GM19467 (cell line): ENCODE measurements around the gene SCYGR5.
"Not testable (repeated sequence)": the region's sequence is repeated elsewhere in the genome, so short reads cannot be mapped to it uniquely, and the experiment has no call there.

ENCODE experiments used
- ATAC-seq: cut with Tn5 transposase; IDR thresholded peaks from one replicate; pipeline ENCODE4 v1.9.1; 2021; ENCODE audit warnings: mild to moderate bottlenecking, moderate library complexity; ENCODE audit not compliant: unreplicated experiment

Gene SCYGR5

GRCh38 chr2:227671170-227671905 lies 4.7 kb downstream of the SCYGR5 start:
- ATAC-seq: no peak

DNA sequence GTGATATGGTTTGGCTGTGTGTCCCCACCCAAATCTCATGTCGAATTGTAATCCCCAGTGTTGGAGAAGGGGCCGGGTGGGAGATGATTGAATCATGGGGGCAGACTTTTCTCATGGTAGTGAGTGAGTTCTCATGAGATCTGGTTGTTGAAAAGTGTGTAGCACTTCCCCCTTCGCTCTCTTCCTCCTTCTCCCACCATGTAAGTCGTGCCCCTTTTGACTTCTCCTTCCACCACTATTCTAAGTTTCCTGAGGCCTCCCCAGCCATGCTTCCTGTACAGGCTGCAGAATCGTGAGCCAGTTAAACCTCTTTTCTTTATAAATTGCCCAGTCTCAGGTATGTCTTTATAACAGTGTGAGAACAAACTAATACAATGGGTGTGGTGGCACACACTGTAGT lies 7.0 kb downstream of the SCYGR5 start:
- not testable (repeated sequence) for ATAC-seq

- ATAC-seq: no peak
These were observed 7.9 kb downstream of the SCYGR5 start for GRCh38 chr2:227674485-227674884.

DNA sequence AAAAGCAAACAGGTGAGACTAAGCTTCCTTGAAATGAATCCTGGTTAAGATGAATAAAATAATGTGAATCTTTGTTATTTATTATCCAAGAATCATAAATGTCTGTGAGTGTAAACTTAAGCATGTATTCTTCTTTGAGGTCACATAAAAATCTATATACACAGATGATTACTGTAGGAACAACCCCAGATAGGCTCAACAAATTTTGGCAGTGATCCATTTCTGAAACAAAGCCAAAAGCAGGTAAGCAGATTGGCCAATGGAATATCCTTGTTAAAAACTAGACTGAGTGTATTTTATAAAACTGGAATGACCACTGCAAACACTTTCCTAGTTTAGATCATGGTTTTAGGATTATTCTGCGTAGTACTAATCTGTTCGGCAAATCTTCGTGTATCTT lies 11.3 kb downstream of the SCYGR5 start:
- ATAC-seq: no peak

DNA sequence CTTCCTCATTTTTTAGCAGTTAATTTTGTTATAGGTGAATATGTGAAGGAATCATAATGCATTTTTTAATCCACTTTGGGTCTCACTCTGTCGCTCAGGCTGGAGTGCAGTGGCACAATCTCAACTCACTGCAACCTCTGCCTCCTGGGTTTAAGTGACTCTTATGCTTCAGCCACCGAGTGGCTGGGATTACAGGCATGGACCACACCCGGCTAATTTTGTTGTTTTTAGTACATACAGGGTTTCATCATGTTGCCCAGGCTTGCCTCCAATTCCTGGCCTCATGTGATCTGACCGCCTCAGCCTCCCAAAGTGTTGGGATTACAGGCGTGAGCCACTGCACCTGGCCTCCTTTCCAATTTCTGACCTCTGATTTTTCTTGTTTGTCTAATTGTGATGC lies 17.7 kb downstream of the SCYGR5 start:
- no peak for ATAC-seq

DNA sequence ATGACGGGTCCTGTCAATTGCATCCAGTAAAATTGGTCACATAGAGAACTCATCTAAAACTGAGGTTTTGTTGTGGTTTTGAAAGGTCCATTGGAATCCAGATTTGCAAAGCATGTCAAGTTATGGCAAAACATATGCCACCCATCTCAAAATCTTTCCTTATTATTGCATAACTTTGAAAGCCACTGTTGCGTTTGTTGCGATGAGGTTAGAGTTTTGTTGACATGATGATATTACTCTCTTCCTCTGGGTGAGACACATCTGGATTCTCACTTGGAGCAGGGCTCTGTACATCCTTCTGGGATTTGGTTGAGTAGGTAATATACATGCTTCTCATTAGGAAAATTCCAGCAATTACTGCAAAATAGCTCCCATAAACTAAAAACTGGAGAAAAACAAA lies 20.6 kb downstream of the SCYGR5 start:
- ATAC-seq: no peak

DNA sequence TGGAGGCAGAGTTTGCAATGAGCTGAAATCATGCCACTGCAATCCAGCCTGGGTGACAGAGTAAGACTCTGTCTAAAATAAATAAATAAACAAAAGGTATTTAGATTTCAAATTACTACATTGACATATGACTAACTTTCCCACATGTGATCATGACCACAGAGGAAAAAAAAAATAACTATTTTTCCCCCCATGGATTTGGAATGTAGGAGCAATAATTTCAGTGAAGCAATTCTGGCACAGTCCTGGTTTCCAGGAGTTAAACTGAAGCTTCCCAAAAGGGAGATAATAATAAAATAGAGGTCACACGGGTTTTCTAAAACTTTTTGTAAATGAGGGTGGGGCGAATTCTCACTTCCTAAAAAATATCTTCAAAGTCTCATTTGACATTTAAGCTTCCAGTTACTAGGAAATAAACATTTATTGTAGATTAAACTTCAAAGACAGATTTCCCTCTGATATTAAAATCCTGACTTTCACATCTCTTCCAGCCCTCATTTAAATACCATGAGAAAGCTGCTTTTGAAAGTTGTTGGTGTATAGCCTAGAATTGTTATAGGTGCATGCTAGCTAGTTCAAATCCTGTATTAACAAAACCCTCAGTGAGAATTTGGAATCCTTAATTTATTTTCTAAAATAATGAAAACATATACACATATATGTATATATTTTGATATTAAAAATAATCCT lies 30.5 kb downstream of the SCYGR5 start:
- no peak for ATAC-seq

DNA sequence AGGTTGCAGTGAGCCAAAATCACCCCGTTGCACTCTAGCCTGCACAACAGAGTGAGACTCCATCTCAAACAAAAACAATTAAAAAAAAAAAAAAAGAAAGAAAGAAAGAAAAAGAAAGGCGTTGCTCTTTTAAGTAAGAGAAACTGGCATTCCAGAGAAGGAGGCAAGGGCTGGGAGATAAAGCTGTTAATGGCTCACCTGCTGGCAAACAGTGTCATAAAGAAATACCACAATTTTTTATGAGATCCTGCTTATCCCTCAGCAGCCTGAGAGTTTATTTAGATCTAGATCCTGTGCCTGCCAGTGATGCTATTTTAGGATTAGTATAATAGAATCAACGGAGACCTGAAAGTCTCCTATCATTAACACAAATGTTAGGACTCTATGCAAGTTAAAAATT lies 35.0 kb downstream of the SCYGR5 start:
- no peak for ATAC-seq

DNA sequence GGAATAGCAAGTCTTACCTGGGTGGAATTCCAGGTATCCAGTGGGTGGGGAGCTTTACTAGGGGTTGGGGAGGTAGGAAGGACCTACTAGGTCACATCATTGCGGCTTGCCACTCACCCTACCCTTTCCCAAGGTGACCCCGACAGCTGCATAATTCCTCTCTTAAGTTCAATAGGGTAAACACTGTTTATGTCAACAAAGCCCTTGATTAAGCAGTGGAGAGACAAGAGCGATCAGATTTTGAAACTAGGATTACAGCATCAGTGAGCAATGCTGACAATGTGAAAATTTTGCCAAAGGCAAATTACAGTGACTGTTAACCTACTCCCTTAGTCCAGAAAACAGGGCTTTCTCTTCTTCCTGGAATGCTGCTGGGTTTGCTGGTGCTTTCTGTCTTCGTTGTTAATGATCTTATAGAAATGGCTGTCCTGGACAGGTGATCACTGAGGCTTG lies 36.7 kb downstream of the SCYGR5 start:
- ATAC-seq: no peak

GRCh38 chr2:227703961-227704360 lies 37.4 kb downstream of the SCYGR5 start:
- no peak for ATAC-seq

GRCh38 chr2:227706859-227707258 lies 40.3 kb downstream of the SCYGR5 start:
- ATAC-seq: no peak

DNA sequence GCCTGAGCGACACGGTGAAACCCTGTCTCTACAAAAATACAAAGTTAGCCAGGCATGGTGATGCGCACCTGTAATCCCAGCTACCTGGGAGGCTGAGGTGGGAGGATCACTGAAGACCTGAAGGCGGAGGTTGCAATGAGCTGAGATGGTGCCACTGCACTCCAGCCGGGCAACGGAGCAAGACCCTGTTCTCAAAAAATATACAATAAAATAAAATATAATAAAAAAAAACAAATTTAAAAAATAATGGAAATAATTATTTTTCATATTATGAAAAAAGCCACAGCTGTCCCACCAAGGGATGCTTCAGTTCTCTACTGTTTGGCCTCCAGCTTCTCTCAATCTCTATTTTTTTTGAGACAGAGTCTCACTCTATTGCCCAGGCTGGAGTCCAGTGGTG lies 40.8 kb downstream of the SCYGR5 start:
- no peak for ATAC-seq

DNA sequence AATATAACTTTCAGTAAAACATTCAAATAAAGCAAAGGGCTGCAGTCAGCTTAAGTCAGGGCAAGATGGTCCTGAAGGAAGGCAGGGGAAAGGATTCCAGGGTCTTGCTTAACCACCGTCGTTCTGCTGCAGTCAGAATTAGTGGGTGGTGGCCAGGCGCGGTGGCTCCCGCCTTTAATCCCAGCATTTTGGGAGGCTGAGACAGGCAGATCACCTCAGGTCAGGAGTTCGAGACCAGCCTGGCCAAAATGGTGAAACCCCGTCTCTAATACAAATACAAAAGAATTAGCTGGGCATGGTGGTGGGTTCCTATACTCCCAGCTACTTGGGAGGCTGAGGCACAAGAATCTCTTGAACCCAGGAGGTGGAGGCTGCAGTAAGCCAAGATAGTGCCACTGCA lies 44.4 kb downstream of the SCYGR5 start:
- no peak for ATAC-seq

DNA sequence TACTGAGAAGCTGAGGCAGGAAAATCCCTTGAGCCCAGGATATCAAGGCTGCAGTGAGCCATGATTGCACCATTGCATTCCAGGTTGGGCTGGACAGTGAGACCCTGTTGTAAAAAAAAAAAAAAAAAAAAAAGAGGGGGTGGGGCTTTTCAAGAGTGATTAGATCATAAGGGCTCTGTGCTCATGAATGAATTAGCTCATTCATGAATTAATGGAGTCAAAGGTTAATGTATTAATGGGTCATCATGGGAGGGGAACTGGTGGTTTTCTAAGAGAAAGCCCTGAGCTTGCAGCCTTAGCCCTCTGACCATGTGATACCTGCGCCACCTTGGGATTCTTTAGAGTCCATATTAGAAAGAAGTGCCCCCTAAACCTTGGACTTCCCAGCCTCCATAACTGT lies 46.7 kb downstream of the SCYGR5 start:
- ATAC-seq: no peak

DNA sequence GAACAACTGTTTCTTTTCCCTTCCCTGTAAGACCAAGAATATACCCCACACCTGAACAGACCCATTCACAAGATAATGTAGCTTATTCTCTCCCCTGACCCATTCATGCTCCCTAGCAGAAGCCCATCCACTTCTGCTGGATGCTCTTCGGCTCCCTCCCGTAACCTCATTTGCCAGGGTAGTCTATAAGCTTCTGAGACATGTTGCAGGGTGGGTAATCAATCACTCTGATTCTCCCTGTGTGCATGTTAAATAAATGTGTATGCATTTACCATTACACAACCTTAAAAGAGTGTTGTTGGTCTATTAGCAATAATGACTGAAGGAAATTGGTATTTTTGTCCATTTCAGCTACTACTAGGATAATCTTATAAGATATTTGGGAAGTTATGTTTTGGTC lies 49.9 kb downstream of the SCYGR5 start:
- ATAC-seq: no peak
